GM10266 (cell line): Measurements from ENCODE around the gene C22orf42.

Source experiments
- DNase-seq: peaks from one replicate; pipeline ENCODE4 v3.0.0; 2012; ENCODE audit errors: extremely low spot score
- TF ChIP-seq, protein P1 (sequence below): IDR thresholded peaks from 2 replicates; pipeline ENCODE4 v1.5.1; 2012; ENCODE audit warnings: mild to moderate bottlenecking, low read depth; ENCODE audit not compliant: control insufficient read depth, insufficient read depth; ENCODE audit errors: missing control alignments

Gene C22orf42

DNA sequence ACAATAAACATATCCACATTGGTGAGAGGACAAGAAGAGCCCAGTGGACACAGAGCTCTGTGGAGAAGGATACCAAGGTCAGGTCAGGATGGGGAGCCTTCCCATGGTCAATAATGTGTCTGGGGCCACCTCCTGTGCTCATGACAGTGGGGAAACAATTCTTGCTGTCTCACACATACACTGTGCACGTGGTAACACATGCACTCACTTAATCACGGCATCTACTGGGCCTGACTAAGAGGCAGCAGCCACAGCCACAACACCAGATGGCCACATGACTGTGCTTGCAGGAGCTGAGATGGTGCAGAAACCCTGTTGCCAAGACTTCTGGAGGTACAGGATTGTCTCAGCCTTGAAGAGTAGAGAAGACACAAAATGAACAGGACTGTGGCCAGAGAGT, 28.6 kb downstream of the C22orf42 start:
- no peak for DNase-seq
- TF ChIP-seq, protein P1, sequence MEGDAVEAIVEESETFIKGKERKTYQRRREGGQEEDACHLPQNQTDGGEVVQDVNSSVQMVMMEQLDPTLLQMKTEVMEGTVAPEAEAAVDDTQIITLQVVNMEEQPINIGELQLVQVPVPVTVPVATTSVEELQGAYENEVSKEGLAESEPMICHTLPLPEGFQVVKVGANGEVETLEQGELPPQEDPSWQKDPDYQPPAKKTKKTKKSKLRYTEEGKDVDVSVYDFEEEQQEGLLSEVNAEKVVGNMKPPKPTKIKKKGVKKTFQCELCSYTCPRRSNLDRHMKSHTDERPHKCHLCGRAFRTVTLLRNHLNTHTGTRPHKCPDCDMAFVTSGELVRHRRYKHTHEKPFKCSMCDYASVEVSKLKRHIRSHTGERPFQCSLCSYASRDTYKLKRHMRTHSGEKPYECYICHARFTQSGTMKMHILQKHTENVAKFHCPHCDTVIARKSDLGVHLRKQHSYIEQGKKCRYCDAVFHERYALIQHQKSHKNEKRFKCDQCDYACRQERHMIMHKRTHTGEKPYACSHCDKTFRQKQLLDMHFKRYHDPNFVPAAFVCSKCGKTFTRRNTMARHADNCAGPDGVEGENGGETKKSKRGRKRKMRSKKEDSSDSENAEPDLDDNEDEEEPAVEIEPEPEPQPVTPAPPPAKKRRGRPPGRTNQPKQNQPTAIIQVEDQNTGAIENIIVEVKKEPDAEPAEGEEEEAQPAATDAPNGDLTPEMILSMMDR: no peak

DNA sequence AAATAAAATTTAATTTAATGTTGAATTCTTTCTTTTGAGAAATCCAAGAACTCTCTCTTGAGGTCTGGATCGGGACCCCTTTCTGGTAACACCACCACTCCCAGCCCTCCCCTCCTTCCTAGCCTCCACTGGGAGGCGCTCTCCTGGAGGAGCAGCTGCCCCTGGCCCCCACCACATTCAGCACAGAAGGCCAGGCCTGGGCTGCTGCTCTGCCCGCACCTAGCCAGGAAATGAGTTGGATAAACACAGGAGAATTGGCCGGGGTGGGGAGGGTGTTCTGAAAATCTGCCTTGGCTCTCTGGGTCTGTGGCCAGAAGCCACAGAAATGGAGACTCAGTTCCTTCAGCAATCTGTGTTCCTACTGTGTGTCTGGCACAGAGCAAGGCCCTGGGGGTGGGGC, 31.2 kb downstream of the C22orf42 start:
- TF ChIP-seq, protein P1: no peak
- no peak for DNase-seq

DNA sequence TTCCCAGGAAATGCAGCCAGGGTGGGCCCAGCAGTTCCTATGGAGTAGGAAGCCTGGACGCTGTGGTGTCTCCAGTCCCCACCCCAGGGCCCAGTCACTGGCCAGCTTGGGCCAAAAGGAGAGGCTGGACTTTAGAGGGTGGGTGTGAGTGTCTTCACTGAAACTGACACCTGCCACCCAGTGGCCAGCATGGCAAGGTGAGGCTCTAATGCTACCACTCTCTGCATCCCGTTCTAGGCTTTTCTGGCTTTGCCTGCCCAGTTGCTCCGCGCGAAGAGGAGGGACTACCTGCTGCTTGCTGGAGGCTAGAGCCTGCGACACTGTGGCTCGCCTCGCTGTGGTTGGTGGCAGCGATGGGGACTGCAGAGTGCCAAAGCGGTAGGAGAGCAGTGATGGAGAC, 35.4 kb downstream of the C22orf42 start:
- DNase-seq: no peak
- TF ChIP-seq, protein P1: no peak

DNA sequence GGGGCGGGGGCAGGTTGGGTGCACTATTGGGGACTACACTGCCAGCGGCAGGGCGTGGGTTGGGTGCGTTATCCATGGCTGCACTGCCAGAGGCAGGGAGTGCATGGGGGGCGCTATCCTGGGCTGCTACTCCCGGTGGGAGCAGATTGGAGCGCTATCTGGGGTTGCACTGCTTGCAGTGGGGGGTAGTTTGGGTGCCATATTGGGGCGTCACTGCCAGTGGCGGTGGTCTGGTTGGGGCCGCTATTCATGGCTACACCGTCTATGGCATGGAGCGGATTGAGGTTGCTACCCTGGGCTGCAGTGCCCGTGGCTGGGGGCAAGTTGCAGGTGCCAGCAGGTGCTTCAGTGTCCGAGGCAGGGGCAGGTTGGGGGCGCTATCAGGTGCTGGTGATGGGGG, 36.2 kb downstream of the C22orf42 start:
- DNase-seq: no peak
- TF ChIP-seq, protein P1: no peak

DNA sequence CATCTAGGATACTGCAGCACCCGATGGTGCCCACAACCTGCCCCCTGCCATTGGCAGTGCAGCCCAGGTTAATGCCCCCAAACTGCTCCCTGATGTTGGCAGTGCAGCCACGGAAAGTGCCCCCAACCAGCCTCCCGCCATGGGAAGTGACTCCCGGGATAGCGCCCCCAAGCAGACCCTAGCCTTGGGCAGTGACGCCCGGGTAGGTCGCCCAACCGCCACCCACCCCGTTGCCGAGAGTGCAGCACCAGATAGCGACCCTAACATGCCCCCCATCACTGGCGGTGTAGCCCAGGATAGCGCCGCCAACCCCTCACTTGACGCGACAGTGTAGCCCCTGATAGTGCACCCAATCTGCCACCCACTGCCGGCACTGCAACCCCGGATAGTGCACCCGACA, 38.5 kb downstream of the C22orf42 start:
- no peak for DNase-seq
- TF ChIP-seq, protein P1: no peak

DNA sequence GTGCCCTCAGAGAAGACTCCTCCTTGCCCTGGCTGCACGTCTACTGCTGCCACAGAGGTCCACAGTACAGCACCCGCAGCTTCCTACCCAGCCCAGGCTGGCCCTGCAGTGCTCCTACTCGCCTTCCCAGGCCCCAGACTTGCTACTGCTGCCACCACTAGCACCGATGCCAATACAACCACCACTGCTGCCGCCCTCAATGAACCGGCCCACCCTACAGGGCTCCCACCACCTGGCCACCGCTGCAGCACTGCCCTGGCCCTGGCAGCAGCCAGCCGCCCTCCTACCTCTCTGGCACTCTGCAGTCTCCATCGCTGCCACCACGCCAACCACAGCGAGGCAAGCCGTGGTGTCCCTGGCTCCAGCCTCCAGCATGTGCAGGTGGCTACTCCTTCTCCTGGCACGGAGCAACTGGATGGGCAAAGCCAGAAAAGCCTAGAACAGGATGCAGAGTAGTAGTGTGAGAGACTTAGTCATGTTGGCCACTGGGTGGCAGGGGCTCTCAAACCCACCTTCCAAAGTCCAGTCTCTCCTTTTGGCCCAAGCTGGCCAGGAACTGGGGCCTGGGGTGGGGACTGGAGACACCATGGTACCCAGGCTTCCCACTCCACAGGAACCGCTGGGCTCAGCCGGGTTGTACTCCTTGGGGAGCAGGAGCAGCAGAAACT, 39.4 kb downstream of the C22orf42 start:
- no peak for DNase-seq
- TF ChIP-seq, protein P1: no peak

DNA sequence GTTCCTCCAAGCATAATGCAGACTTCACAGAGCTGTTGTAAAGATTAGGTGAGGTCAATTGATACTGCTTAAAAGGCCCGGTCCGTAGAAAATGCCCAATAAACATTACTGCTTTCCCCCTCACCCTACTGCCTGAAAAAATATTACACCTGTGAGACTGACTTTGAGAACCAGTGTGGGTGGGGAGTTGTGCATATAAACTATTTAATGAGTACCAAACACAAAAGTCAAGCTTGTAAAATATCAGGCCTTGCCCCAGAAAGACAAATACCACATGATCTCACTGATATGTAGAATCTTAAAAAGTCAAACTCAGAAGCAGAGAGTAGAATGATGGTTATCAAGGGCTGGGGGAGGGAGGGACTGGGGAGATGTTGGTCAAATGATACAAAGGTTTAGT, 46.7 kb downstream of the C22orf42 start:
- DNase-seq: no peak
- TF ChIP-seq, protein P1: no peak
